Measurements from ENCODE around the gene ENPP1. TPM values are rescaled to one million over a fixed set of nuclear protein-coding genes. Genes with fewer than 3 reads are reported as not detected.
"Not testable (repeated sequence)": the region's sequence is repeated elsewhere in the genome, so short reads cannot be mapped to it uniquely, and the experiment has no call there.

The ENPP1 gene
- total RNA-seq, 1 donor, result 6.0 TPM

DNA sequence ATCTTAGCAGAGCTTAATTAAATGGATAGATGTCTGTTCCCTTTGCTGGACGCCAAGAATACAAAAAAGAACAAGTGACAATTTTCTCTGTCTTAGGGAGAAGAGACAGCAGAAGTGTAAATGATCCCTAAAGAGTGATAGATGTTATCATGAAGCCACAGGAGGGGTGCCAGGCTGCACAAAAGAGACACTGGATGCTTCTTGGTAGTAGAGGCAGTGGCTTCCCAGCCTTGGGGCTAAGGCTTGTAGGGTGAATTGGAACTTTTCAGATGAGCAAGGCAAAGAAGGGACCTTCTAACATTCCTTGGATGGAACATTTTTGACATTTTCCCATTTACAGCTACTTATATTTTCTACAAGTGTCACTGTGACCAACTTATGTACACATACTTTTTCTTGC lies 85.4 kb downstream of the ENPP1 start:
- no peak for TF ChIP-seq CTCF (IDR thresholded peaks at IDR 0.05; ENCODE audit: insufficient read depth, low read depth, low read length)

GRCh38 chr6:131894493-131895424 lies 86.9 kb downstream of the ENPP1 start:
- no peak for TF ChIP-seq CTCF (IDR thresholded peaks at IDR 0.05; ENCODE audit: insufficient read depth, low read depth, low read length)
- DNase-seq (ENCODE audit: low read depth), result peak; percentile 22
- no peak overlapping the region for H3K4me3 ChIP-seq (ENCODE audit: low read depth, low read length)

More for the DNA sequence above, 85.4 kb downstream of the ENPP1 start:
- no peak for DNase-seq (ENCODE audit: low read depth)
- no peak overlapping the region for H3K4me3 ChIP-seq (ENCODE audit: low read depth, low read length)

DNA sequence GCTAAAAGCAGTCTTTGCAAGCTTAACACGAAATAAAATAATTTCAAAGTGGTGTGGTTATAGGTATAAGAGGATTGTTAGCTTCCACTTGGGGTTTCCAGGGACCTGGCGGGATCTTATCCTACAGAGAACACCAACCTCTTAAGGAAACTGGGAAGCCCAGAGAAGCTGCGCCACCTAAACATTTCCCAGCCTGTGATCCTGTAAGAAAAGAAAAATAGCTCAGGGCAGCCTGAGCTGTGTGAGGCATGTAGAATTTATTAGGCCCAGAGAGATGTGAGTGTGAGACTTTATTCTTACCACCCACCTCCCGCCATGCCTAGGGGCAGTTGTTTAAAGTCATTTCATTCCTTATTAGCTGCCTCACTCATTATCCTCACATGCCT lies 89.2 kb downstream of the ENPP1 start:
- no peak for DNase-seq (ENCODE audit: low read depth)
- TF ChIP-seq CTCF (IDR thresholded peaks at IDR 0.05; ENCODE audit: insufficient read depth, low read depth, low read length), result no peak
- H3K4me3 ChIP-seq (ENCODE audit: low read depth, low read length), result no peak overlapping the region

- DNase-seq (ENCODE audit: low read depth), result no peak
- TF ChIP-seq CTCF (IDR thresholded peaks at IDR 0.05; ENCODE audit: insufficient read depth, low read depth, low read length), result no peak
- no peak overlapping the region for H3K4me3 ChIP-seq (ENCODE audit: low read depth, low read length)
Observed at GRCh38 chr6:131897621-131898020, 89.8 kb downstream of the ENPP1 start.

DNA sequence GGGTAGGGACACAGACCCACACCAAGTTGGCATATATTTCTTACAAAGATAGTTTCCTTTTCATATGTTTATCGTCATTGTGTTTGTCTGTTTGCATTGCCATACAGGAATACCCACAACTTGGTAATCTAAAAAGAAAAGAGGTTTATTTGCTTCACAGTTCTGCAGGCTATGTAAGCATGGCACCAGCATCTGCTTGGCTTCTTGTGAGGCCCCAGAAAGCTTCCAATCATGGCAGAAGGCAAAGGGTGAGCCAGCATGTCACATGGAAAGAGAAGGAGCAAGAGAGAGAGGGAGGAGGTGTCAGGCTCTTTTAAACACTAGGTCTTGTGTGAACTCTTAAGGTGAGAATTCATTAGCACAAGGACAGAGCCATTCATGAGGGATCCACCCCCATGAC lies 90.9 kb downstream of the ENPP1 start:
- DNase-seq (ENCODE audit: low read depth), result no peak
- no peak for TF ChIP-seq CTCF (IDR thresholded peaks at IDR 0.05; ENCODE audit: insufficient read depth, low read depth, low read length)
- no peak overlapping the region for H3K4me3 ChIP-seq (ENCODE audit: low read depth, low read length)

- DNase-seq (ENCODE audit: low read depth), result no peak
Observed at GRCh38 chr6:131900231-131900630, 92.4 kb downstream of the ENPP1 start.

DNA sequence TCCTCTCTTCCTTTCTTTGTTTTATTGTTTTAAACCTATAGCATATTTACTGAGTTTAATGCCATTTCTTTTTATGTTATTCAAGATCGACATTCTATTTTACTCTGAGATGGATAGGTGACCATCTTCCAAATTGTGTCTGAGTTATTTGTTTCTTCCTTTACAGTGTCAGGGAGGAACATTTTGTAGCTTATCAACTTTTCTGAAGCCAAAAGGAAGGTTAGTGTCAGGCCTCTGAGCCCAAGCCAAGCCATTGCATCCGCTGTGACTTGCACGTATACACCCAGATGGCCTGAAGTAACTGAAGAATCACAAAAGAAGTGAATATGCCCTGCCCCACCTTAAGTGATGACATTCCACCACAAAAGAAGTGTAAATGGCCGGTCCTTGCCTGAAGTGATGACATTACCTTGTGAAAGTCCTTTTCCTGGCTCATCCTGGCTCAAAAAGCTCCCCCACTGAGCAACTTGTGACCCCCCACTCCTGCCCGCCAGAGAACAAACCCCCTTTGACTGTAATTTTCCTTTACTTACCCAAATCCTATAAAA lies 93.6 kb downstream of the ENPP1 start:
- H3K4me3 ChIP-seq (ENCODE audit: low read depth, low read length); DNase-seq (ENCODE audit: low read depth): not testable (repeated sequence)

More at GRCh38 chr6:131900231-131900630, 92.4 kb downstream of the ENPP1 start:
- H3K4me3 ChIP-seq (ENCODE audit: low read depth, low read length), result no peak overlapping the region
- no peak for TF ChIP-seq CTCF (IDR thresholded peaks at IDR 0.05; ENCODE audit: insufficient read depth, low read depth, low read length)

DNA sequence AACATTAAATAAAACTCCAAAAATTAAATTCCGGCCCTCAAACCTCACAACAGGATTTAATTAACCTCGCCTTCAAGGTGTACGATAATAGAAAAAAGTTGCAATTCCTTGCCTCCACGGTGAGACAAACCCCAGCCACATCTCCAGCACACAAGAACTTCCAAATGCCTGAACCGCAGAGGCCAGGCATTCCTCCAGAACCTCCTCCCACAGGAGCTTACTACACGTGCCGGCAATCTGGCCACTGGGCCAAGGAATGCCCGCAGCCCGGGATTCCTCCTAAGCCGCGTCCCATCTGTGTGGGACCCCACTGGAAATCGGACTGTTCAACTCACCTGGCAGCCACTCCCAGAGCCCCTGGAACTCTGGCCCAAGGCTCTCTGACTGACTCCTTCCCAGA lies 95.9 kb downstream of the ENPP1 start:
- H3K4me3 ChIP-seq (ENCODE audit: low read depth, low read length); DNase-seq (ENCODE audit: low read depth): not testable (repeated sequence)

DNA sequence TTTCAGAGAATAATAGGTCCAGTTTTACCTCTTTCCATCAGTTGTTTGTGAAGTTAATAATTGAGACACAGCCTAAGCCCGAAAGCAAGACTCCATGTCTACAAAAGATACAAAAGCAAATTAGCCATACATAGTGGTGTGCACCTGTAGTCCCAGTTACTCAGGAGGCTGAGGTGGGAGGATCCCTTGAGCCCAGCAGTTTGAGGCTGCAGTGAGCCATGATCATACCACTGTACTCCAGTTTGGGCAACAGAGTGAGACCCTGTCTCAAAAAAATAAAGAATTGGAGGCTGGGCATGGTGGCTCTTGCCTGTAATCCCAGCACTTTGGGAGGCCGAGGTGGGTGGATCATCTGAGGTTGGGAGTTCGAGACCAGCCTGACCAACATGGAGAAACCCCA lies 101.0 kb downstream of the ENPP1 start:
- not testable (repeated sequence) for DNase-seq (ENCODE audit: low read depth); H3K4me3 ChIP-seq (ENCODE audit: low read depth, low read length)
